ENCODE results near the gene SIRPG.
"Not testable (repeated sequence)": the region's sequence is repeated elsewhere in the genome, so short reads cannot be mapped to it uniquely, and the experiment has no call there.

SIRPG gene

GRCh38 chr20:1635291-1635979 is 22.1 kb downstream of the SIRPG start:
- no peak for DNase-seq (ENCODE audit: low read depth)

- no peak for DNase-seq (ENCODE audit: low read depth)
Observed at GRCh38 chr20:1633535-1633934, 24.0 kb downstream of the SIRPG start.

GRCh38 chr20:1632178-1632577 is 25.4 kb downstream of the SIRPG start:
- DNase-seq (ENCODE audit: low read depth), result no peak

- DNase-seq (ENCODE audit: low read depth), result no peak
Observed at GRCh38 chr20:1631309-1632151, 26.0 kb downstream of the SIRPG start.

GRCh38 chr20:1630186-1630585 is 27.4 kb downstream of the SIRPG start:
- DNase-seq (ENCODE audit: low read depth), result no peak

GRCh38 chr20:1629321-1629720 is 28.3 kb downstream of the SIRPG start:
- no peak for DNase-seq (ENCODE audit: low read depth)

- DNase-seq (ENCODE audit: low read depth), result no peak
Observed at GRCh38 chr20:1628621-1629020, 29.0 kb downstream of the SIRPG start.

- no peak for DNase-seq (ENCODE audit: low read depth)
Observed at GRCh38 chr20:1627200-1627550, 30.4 kb downstream of the SIRPG start.

GRCh38 chr20:1626528-1627199 is 30.9 kb downstream of the SIRPG start:
- no peak for DNase-seq (ENCODE audit: low read depth)

- no peak for DNase-seq (ENCODE audit: low read depth)
Observed at GRCh38 chr20:1625083-1625690, 32.4 kb downstream of the SIRPG start.

- DNase-seq (ENCODE audit: low read depth), result no peak
Observed at GRCh38 chr20:1623501-1624205, 33.9 kb downstream of the SIRPG start.

- DNase-seq (ENCODE audit: low read depth), result no peak
Observed at GRCh38 chr20:1622450-1622849, 35.1 kb downstream of the SIRPG start.

- no peak for DNase-seq (ENCODE audit: low read depth)
Observed at GRCh38 chr20:1621316-1621715, 36.3 kb downstream of the SIRPG start.

- no peak for DNase-seq (ENCODE audit: low read depth)
Observed at GRCh38 chr20:1619861-1620444, 37.6 kb downstream of the SIRPG start, which contains the start of gene SIRPB1. SIRPB1 (minus strand) TSS chr20:1620009; CDS start chr20:1619944, 65 bp downstream.

GRCh38 chr20:1618954-1619540 is 38.5 kb downstream of the SIRPG start:
- no peak for DNase-seq (ENCODE audit: low read depth)

GRCh38 chr20:1618479-1618878 is 39.1 kb downstream of the SIRPG start:
- no peak for DNase-seq (ENCODE audit: low read depth)

- no peak for DNase-seq (ENCODE audit: low read depth)
Observed at GRCh38 chr20:1616858-1617434, 40.6 kb downstream of the SIRPG start.

GRCh38 chr20:1610404-1610803 is 47.2 kb downstream of the SIRPG start:
- DNase-seq (ENCODE audit: low read depth), result not testable (repeated sequence)

GRCh38 chr20:1608678-1609347 is 48.8 kb downstream of the SIRPG start:
- not testable (repeated sequence) for DNase-seq (ENCODE audit: low read depth)

- DNase-seq (ENCODE audit: low read depth), result no peak
Observed at GRCh38 chr20:1600736-1601135, 56.8 kb downstream of the SIRPG start.
